T-helper 17 cell (primary cell): ENCODE measurements around the gene ZRANB2. TPM values are rescaled to one million over a fixed set of nuclear protein-coding genes. Genes with fewer than 3 reads are reported as not detected.

Experiments
- ATAC-seq: fragments of 150-1000 bp; cut with Tn5 transposase; 2 replicates; pipeline ENCODE4 v1.10.0; 2021; ENCODE audit warnings: mild to moderate bottlenecking, moderate library complexity
- DNase-seq, 3 donors: peaks; one replicate each; pipeline versions ENCODE4 v3.0.0 to v3.0.0-alpha.2; 2020 to 2021
- H3K9me3 ChIP-seq: one replicate; pipeline ENCODE4 v1.7.0; 2013; ENCODE audit warnings: low read length, mild to moderate bottlenecking; ENCODE audit not compliant: control insufficient read depth, poor library complexity, severe bottlenecking
- H3K27ac Mint-ChIP-seq: one replicate; pipeline ENCODE4 v1.8.0; 2022; ENCODE audit warnings: mild to moderate bottlenecking, moderate library complexity, mixed read lengths
- H3K27me3 Mint-ChIP-seq: one replicate; pipeline ENCODE4 v1.8.0; 2022; ENCODE audit warnings: mixed read lengths
- H3K36me3 Mint-ChIP-seq: one replicate; pipeline ENCODE4 v1.8.0; 2022; ENCODE audit warnings: low read depth, mixed read lengths
- H3K4me1 Mint-ChIP-seq: one replicate; pipeline ENCODE4 v1.8.0; 2022; ENCODE audit warnings: mild to moderate bottlenecking, mixed read lengths
- H3K4me3 Mint-ChIP-seq: one replicate; pipeline ENCODE4 v1.8.0; 2022; ENCODE audit warnings: mild to moderate bottlenecking, moderate library complexity, mixed read lengths
- total RNA-seq, 4 donors: library from RNA in 2 of 4; stranded (reverse) in 2 of 4; gene quantifications; one replicate each; pipeline ENCODE4 v1.2.3 and lab custom pipeline; 2022 to 2026

Gene ZRANB2
- total RNA-seq, 2 donors from 2014 or later: 88.5 to 95.2 TPM

DNA sequence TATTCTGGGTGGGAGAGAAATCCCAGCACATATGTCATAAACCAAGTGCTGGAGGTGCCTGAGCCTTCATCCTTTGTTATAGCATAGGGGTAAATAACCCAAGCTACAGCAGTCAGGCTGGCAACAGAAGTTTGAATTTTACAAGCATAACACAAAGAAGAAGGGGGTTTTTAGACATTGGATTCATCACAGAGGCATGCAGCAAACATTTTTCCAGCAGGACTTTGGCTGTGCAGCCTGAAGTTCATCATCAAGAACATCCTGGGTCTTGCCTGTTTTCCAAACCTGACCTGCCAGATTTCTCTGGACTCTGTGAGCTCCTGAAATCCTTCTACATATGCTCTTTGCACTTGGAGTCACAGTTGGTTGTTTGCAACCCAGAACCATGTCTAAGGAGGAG, 49.4 kb downstream of the ZRANB2 start:
- Mint-ChIP-seq H3K4me3 (no peak overlapping the region), H3K27me3 (peaks cover 42% of the 10 kb centered on the region), H3K36me3 (no peaks in the 10 kb centered on the region), H3K27ac (no peak overlapping the region), H3K4me1 (peaks cover 2% of the 10 kb centered on the region)
- ATAC-seq (no peak), DNase-seq (no peak)
- no peaks in the 10 kb centered on the region for H3K9me3 ChIP-seq

DNA sequence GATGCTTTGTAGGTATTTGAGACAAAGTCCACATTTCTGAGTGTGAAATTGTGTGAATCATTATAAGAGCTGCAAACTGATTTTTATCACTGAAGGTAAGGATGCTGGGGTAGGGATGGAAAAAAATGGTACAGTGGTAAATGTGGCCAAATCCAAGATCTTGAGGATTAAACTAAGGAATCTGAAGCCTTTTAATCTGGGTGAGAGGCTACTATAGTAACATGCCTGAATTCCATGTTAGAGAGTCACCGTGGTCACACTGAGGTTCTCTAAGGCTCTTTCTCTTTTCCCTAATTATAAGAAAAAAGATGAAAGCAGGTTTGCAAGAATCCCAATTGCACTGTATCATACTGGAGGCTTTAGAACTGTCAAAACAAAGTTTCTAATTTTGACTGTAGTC, 50.8 kb downstream of the ZRANB2 start:
- Mint-ChIP-seq H3K4me1 (peaks cover 2% of the 10 kb centered on the region), H3K27ac (no peak overlapping the region), H3K4me3 (no peak overlapping the region), H3K27me3 (peaks cover 31% of the 10 kb centered on the region), H3K36me3 (no peaks in the 10 kb centered on the region)
- ATAC-seq (no peak), DNase-seq (no peak)
- H3K9me3 ChIP-seq: no peaks in the 10 kb centered on the region

DNA sequence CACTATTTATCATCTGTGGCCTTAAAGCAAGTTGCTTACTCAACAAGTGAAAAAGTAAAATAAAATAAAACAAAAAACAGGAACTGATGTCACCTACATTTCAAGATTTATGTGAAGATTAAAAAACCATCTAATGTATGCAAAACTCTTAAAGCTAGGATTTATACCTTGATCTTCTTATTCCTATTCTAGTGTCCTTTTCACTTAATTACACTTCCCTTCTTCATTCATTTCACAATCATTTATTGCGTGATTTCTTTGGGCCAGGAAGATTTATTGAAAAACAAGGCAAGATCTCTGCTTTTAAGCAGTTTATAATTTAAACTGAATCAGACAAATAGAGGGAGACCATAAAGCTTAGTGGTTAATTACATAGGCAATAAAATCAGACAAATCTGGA, 51.9 kb downstream of the ZRANB2 start:
- DNase-seq (no peak), ATAC-seq (no peak)
- H3K27ac Mint-ChIP-seq: no peak overlapping the region
- no peaks in the 10 kb centered on the region for H3K9me3 ChIP-seq
- no peak overlapping the region for H3K4me3 Mint-ChIP-seq
- peaks cover 2% of the 10 kb centered on the region for H3K4me1 Mint-ChIP-seq
- no peaks in the 10 kb centered on the region for H3K36me3 Mint-ChIP-seq
- peaks cover 31% of the 10 kb centered on the region for H3K27me3 Mint-ChIP-seq

DNA sequence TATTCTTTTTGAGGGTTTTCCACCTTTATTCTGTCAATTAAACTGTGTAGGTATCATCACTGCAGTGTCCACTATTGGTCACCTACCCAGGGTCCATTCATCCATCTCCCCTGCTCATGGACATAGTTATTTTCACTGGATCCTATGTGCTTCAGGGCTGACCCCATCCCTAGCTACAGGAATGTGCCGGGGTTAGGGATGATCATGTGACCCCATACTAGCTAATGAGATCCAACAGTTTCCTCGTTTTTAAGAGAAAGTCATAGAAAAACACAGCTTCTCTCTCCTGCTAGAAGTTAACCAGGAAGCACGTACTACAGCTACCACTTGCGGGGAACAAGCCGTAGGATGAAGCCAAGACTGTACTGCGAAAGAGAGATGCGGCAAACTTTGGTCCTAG, 52.8 kb downstream of the ZRANB2 start:
- ATAC-seq: no peak
- Mint-ChIP-seq H3K4me1 (peaks cover 2% of the 10 kb centered on the region), H3K27me3 (peaks cover 24% of the 10 kb centered on the region), H3K36me3 (no peaks in the 10 kb centered on the region), H3K4me3 (no peak overlapping the region), H3K27ac (no peak overlapping the region)
- H3K9me3 ChIP-seq: no peaks in the 10 kb centered on the region
- no peak for DNase-seq

DNA sequence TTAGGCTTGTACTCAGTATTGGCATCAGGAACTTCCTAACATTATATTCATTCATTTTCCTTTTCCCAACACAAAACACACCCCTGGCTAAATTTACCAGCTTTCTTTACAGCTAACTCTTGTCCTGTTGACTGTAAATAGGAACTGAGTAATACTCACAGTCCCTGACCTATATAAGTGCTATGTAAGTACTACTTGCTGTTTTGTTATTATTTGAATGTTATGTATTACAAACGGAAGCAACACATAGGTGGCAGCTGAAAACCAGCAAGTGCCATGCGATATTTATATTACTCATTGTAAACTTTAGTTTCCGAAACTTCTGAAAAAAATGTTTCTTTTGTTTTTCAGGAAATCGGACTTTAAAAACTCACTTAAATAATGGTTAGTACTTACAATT, 54.7 kb downstream of the ZRANB2 start:
- ATAC-seq: no peak
- H3K27me3 Mint-ChIP-seq: peaks cover 16% of the 10 kb centered on the region
- H3K4me1 Mint-ChIP-seq: peaks cover 2% of the 10 kb centered on the region
- no peak overlapping the region for H3K4me3 Mint-ChIP-seq
- no peak for DNase-seq
- H3K27ac Mint-ChIP-seq: no peak overlapping the region
- no peaks in the 10 kb centered on the region for H3K36me3 Mint-ChIP-seq
- no peaks in the 10 kb centered on the region for H3K9me3 ChIP-seq

DNA sequence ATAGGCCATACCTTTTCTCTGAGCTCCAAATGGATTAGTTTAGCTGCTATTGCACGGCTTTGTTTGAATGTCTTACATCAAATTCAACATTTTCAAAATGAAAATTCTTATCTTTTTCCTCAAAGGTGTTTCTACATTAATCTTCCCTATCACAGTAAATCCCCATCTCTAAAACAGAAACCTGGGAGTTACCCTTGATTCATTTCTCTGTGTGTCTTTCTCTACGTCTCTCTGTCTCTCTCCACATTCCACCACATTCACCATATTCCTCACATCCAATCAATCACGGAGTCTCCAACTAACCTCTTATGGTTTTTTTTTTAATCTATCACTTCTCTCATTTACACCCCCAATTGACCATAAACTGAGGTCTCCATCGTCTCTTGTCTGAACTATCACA, 57.3 kb downstream of the ZRANB2 start:
- no peaks in the 10 kb centered on the region for H3K9me3 ChIP-seq
- DNase-seq (no peak), ATAC-seq (no peak)
- no peak overlapping the region for H3K27ac Mint-ChIP-seq
- peaks cover 22% of the 10 kb centered on the region for H3K27me3 Mint-ChIP-seq
- no peaks in the 10 kb centered on the region for H3K4me1 Mint-ChIP-seq
- H3K4me3 Mint-ChIP-seq: no peak overlapping the region
- no peaks in the 10 kb centered on the region for H3K36me3 Mint-ChIP-seq

DNA sequence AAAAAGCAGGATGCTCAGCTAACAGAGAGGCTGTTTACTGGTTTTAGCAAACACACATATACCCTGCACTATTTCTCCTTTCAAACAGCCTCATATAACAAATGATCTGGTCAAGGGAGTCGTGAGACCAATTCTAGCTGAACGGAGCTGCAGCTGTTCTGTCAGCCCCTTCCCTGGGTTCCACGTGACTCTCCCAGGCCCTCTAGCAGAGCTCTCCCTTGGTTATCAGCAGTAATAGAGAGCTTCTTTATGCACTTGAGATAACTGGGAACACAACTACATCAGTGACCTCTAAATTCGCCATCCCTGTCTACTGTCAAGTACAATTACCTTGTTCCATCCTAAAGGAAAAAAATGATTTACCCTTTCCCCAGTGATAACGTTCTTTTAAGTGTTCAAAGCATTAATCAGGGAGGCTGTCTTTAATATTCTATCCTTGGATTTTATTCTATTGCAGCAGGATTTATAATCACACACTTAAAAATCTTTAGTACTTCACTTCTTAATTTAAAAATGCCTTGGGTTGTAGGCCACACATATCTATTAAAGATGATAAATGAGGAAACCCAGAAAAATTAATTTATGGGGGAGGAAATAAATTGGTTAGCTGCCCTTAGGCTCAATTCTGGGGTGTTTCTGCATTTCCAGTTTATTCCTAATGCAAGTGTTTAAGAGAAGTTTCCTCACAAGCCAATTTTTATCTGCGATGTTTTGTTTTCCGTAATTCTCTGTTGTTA, 61.4 kb downstream of the ZRANB2 start:
- H3K27me3 Mint-ChIP-seq: peaks cover 35% of the 10 kb centered on the region
- ATAC-seq: no peak

DNA sequence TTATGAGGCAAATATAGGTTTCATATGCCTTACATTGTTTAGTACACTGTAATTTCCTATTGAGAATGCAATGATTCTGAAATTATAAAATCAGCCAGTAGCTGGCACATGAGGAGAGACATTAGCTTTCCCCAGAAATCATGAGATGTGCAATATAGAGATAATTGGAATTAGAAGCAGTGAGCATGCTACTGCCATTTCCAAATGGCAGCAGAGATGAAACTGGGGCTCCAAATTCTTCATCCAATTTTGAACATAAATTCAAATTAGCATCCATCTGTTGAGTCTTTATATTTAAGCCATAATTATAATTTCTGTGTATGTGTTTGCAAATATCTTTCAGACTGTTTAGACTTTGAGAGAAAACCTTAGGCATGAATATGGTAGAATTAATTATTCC, 62.0 kb downstream of the ZRANB2 start:
- no peak overlapping the region for H3K4me3 Mint-ChIP-seq
- ATAC-seq (no peak), DNase-seq (no peak)
- H3K27me3 Mint-ChIP-seq: peaks cover 35% of the 10 kb centered on the region
- H3K27ac Mint-ChIP-seq: no peak overlapping the region
- H3K4me1 Mint-ChIP-seq: no peaks in the 10 kb centered on the region
- no peaks in the 10 kb centered on the region for H3K36me3 Mint-ChIP-seq
- no peaks in the 10 kb centered on the region for H3K9me3 ChIP-seq

More for the DNA sequence above, 61.4 kb downstream of the ZRANB2 start:
- no peak overlapping the region for H3K27ac Mint-ChIP-seq
- no peak for DNase-seq
- H3K4me1 Mint-ChIP-seq: no peaks in the 10 kb centered on the region
- no peaks in the 10 kb centered on the region for H3K9me3 ChIP-seq
- no peaks in the 10 kb centered on the region for H3K36me3 Mint-ChIP-seq
- no peak overlapping the region for H3K4me3 Mint-ChIP-seq

DNA sequence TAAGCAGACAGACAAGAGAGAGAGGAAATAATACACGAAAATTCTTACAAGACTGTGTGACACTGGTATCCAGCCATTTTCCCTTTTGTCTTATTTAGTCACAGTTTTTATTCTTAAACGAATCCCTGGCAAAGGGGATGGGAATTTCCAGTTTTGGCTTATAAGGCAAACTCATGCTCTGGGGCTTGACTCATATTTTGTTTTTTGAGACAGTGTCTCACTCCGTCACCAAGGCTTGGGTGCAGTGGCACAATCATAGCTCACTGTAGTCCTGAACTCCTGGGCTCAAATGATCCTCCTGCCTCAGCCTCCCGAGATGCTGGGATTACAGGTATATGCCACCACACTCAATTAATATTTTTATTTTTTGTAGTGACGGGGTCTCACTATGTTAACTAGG, 65.1 kb downstream of the ZRANB2 start:
- peaks cover 33% of the 10 kb centered on the region for H3K27me3 Mint-ChIP-seq
- H3K4me3 Mint-ChIP-seq: no peak overlapping the region
- DNase-seq: no peak
- no peaks in the 10 kb centered on the region for H3K4me1 Mint-ChIP-seq
- no peaks in the 10 kb centered on the region for H3K9me3 ChIP-seq
- H3K27ac Mint-ChIP-seq: no peak overlapping the region
- ATAC-seq: no peak
- no peaks in the 10 kb centered on the region for H3K36me3 Mint-ChIP-seq

DNA sequence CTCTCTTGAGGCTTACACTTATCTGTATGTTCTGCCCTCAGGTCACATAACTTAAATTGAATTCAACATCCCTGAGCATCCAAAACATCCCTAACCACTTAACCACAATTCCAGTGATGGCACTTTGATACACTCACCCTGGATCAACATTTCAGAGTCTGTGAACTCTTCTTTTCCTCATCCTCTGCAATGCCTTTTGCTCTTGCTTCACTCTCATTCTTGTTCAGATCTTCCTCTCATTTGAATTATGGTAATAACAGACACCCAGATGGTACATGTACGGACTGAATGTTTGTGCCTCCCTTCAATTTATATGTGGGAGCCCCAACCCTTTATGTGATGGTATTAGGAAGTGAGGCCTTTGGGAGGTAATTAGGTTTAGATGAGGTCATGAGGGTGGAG, 66.7 kb downstream of the ZRANB2 start:
- no peak overlapping the region for H3K27ac Mint-ChIP-seq
- no peaks in the 10 kb centered on the region for H3K9me3 ChIP-seq
- ATAC-seq: no peak
- no peak overlapping the region for H3K4me3 Mint-ChIP-seq
- peaks cover 24% of the 10 kb centered on the region for H3K27me3 Mint-ChIP-seq
- no peaks in the 10 kb centered on the region for H3K4me1 Mint-ChIP-seq
- no peaks in the 10 kb centered on the region for H3K36me3 Mint-ChIP-seq
- no peak for DNase-seq

Other genes with a start within 250 kb of the ZRANB2 start
- gene PTGER3, start 33.2 kb downstream of the ZRANB2 start, total RNA-seq: under 1 TPM; 0.10 to 0.86 TPM